ENCODE data around the gene TM6SF1. TPM values are rescaled to one million over a fixed set of nuclear protein-coding genes. Genes with fewer than 3 reads are reported as not detected.

Gene TM6SF1
- total RNA-seq, 1 experiment from 2014 or later = not detected

- ChIA-PET POLR2A (no interaction called here), CTCF (no interaction called here)
- BruUV-seq (replicated peaks) = no TSS peak
These were observed 16.1 kb downstream of the TM6SF1 start for GRCh38 chr15:83123529-83123928.

DNA sequence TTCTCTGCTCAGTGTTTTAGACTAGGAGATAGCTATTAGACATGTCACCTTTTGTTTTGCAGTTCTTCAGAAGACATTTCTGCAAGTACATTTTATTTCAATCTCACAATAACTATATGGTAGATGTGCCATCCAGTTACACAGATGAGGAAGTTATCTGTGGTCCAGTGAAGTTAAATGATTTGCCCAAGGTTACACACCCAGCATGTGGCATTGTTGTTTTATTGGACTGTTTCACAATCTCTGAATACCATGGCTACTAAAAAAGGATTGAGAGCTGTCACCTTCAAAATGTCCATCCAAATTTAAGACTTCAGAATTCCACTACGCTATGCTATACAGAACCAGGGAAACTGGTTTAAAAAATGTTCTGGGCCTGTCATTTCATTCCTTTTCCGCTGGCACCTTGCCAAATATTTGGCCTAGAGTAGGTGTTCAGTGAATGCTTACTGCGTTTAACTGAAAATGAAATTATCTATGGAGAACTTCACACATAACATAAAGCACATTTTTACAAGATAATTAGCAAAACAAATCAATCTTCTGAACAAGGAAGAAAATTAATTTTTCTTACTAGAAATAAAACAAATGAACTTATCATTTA lies 20.2 kb downstream of the TM6SF1 start:
- no peak overlapping the region for H3K4me3 ChIP-seq (ENCODE audit: low read depth, low read length)
- H3K4me1 Mint-ChIP-seq (ENCODE audit: low read depth, unreplicated experiment) = no peaks in the 10 kb centered on the region

More at GRCh38 chr15:83123529-83123928, 16.1 kb downstream of the TM6SF1 start:
- Mint-ChIP-seq H3K4me3 (ENCODE audit: unreplicated experiment) (no peak overlapping the region), H3K9me3 (ENCODE audit: unreplicated experiment) (no peaks in the 10 kb centered on the region), H3K27ac (ENCODE audit: unreplicated experiment) (no peak overlapping the region), H3K36me3 (ENCODE audit: insufficient read depth, unreplicated experiment) (no peaks in the 10 kb centered on the region), H3K27me3 (ENCODE audit: insufficient read depth, unreplicated experiment) (no peaks in the 10 kb centered on the region), H3K4me1 (ENCODE audit: low read depth, unreplicated experiment) (no peaks in the 10 kb centered on the region)
- no peaks in the 10 kb centered on the region for H3K36me3 ChIP-seq (ENCODE audit: control insufficient read depth, insufficient read depth, low read length)
- H3K9me3 ChIP-seq = no peaks in the 10 kb centered on the region
- H3K27me3 ChIP-seq (replicated peaks; ENCODE audit: control insufficient read depth, insufficient read depth, low read length) = no peaks in the 10 kb centered on the region
- no peak for DNase-seq
- intact Hi-C loops (cut with micrococcal nuclease; ENCODE audit: unreplicated experiment) = no loop called here
- no peak for TF ChIP-seq CTCF (IDR thresholded peaks at IDR 0.05; ENCODE audit: insufficient read depth in 1 of 2, low read depth in 1 of 2, low read length in 1 of 2, severe bottlenecking in 1 of 2, unreplicated experiment in 1 of 2)
- no peak overlapping the region for H3K4me3 ChIP-seq (ENCODE audit: low read depth, low read length)
- H3K4me1 ChIP-seq = no peaks in the 10 kb centered on the region

DNA sequence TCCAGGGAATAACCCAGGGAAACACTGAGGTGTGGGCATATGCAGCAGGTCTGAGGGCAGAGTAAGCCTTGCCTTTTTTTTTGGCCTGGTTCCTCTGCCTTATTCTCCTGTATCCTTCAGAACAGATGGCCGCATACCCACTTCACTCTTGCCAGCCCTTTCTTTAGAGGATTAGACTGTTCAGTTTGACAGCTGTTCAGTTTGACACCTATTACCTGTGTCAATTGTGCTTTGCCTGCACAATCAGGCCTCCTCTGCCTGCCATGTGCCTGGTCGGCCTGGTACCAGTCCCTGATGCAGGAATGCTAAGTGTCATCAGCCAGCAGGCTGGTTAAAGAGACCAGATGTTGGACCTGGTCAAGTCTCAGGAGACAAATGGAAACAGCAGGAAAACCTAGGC lies 22.3 kb downstream of the TM6SF1 start:
- intact Hi-C loops (cut with micrococcal nuclease; ENCODE audit: unreplicated experiment) = no loop called here
- no TSS peak for BruUV-seq (replicated peaks)
- ChIA-PET POLR2A (no interaction called here), CTCF (no interaction called here)
- Mint-ChIP-seq H3K27me3 (ENCODE audit: insufficient read depth, unreplicated experiment) (no peaks in the 10 kb centered on the region), H3K36me3 (ENCODE audit: insufficient read depth, unreplicated experiment) (no peaks in the 10 kb centered on the region), H3K9me3 (ENCODE audit: unreplicated experiment) (no peaks in the 10 kb centered on the region), H3K4me3 (ENCODE audit: unreplicated experiment) (no peak overlapping the region), H3K4me1 (ENCODE audit: low read depth, unreplicated experiment) (no peaks in the 10 kb centered on the region), H3K27ac (ENCODE audit: unreplicated experiment) (no peak overlapping the region)
- no peaks in the 10 kb centered on the region for H3K36me3 ChIP-seq (ENCODE audit: control insufficient read depth, insufficient read depth, low read length)
- no peak for TF ChIP-seq CTCF (IDR thresholded peaks at IDR 0.05; ENCODE audit: insufficient read depth in 1 of 2, low read depth in 1 of 2, low read length in 1 of 2, severe bottlenecking in 1 of 2, unreplicated experiment in 1 of 2)
- no peaks in the 10 kb centered on the region for H3K9me3 ChIP-seq
- no peaks in the 10 kb centered on the region for H3K27me3 ChIP-seq (replicated peaks; ENCODE audit: control insufficient read depth, insufficient read depth, low read length)
- DNase-seq = no peak
- no peaks in the 10 kb centered on the region for H3K4me1 ChIP-seq
- H3K4me3 ChIP-seq (ENCODE audit: low read depth, low read length) = no peak overlapping the region

More for the DNA sequence above, 20.2 kb downstream of the TM6SF1 start:
- no TSS peak for BruUV-seq (replicated peaks)
- Mint-ChIP-seq H3K4me3 (ENCODE audit: unreplicated experiment) (no peak overlapping the region), H3K27ac (ENCODE audit: unreplicated experiment) (no peak overlapping the region), H3K9me3 (ENCODE audit: unreplicated experiment) (no peaks in the 10 kb centered on the region), H3K27me3 (ENCODE audit: insufficient read depth, unreplicated experiment) (no peaks in the 10 kb centered on the region), H3K36me3 (ENCODE audit: insufficient read depth, unreplicated experiment) (no peaks in the 10 kb centered on the region)
- intact Hi-C loops (cut with micrococcal nuclease; ENCODE audit: unreplicated experiment) = no loop called here
- CTCF ChIA-PET = no interaction called here
- DNase-seq = no peak
- no peak for TF ChIP-seq CTCF (IDR thresholded peaks at IDR 0.05; ENCODE audit: insufficient read depth in 1 of 2, low read depth in 1 of 2, low read length in 1 of 2, severe bottlenecking in 1 of 2, unreplicated experiment in 1 of 2)
- H3K27me3 ChIP-seq (replicated peaks; ENCODE audit: control insufficient read depth, insufficient read depth, low read length) = no peaks in the 10 kb centered on the region
- H3K9me3 ChIP-seq = no peaks in the 10 kb centered on the region
- POLR2A ChIA-PET = no interaction called here
- no peaks in the 10 kb centered on the region for H3K36me3 ChIP-seq (ENCODE audit: control insufficient read depth, insufficient read depth, low read length)
- H3K4me1 ChIP-seq = no peaks in the 10 kb centered on the region
